HL-60/S4 treated with phorbol 12-myristate 13-acetate at 8.2 ng/mL for 4 days and 3 days (cell line): Measurements from ENCODE around the gene ACTR8.
"Not testable (repeated sequence)": the region's sequence is repeated elsewhere in the genome, so short reads cannot be mapped to it uniquely, and the experiment has no call there.

ENCODE experiments used
- in situ Hi-C: fragments of 300-500 bp; cut with MboI; formaldehyde crosslinking; loops from 2 replicates; pipeline ENCODE4 v1.15.0; 2022; ENCODE audit warnings: low sequenced_read_pairs

Gene ACTR8, protein sequence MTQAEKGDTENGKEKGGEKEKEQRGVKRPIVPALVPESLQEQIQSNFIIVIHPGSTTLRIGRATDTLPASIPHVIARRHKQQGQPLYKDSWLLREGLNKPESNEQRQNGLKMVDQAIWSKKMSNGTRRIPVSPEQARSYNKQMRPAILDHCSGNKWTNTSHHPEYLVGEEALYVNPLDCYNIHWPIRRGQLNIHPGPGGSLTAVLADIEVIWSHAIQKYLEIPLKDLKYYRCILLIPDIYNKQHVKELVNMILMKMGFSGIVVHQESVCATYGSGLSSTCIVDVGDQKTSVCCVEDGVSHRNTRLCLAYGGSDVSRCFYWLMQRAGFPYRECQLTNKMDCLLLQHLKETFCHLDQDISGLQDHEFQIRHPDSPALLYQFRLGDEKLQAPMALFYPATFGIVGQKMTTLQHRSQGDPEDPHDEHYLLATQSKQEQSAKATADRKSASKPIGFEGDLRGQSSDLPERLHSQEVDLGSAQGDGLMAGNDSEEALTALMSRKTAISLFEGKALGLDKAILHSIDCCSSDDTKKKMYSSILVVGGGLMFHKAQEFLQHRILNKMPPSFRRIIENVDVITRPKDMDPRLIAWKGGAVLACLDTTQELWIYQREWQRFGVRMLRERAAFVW

DNA sequence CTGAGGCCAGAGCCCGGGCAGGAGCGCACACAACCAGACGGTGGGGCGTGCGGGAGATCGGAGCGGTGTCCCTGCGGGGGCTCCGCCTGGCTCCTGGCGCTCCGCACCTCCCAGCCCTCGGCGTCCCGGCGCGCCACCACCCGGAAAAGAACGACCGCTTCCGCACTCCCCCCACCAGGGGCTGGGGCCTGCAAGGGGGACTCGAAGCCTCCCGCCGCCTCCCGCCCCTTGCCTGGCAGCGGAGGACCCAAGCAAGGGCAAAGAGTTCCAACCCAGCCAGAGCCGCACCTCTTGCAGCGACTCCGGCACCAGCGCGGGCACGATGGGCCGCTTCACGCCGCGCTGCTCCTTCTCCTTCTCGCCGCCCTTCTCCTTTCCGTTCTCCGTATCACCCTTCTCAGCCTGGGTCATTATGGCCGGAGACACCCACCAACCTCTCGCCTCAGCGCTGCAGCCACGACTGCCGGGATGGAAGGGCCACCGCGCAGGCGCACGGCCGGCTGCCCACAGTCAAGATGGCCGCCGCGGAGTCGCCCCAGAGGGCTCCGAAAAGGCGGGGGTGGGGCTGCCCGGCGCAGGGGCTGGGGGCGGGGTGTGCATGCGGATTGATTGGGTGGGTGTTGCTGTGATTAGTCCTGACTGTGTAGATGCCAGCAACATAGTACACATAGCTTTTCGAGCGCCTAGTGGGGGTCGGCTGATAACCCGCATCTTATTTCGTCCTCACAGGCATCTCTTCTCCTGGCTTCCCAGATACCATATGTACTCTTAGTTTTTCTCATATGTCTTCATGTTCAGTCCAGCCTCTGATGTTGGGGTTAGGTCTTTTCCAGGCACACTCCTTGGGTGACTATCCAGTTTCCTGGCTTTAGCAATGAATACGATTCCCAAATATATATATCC, at the start of gene ACTR8:
Gene ACTR8, minus strand, starts transcription at position 462 of the 903 bp plus-strand sequence. Its CDS starts 51 bp downstream, at position 411.
- in situ Hi-C loops = no loop called here

DNA sequence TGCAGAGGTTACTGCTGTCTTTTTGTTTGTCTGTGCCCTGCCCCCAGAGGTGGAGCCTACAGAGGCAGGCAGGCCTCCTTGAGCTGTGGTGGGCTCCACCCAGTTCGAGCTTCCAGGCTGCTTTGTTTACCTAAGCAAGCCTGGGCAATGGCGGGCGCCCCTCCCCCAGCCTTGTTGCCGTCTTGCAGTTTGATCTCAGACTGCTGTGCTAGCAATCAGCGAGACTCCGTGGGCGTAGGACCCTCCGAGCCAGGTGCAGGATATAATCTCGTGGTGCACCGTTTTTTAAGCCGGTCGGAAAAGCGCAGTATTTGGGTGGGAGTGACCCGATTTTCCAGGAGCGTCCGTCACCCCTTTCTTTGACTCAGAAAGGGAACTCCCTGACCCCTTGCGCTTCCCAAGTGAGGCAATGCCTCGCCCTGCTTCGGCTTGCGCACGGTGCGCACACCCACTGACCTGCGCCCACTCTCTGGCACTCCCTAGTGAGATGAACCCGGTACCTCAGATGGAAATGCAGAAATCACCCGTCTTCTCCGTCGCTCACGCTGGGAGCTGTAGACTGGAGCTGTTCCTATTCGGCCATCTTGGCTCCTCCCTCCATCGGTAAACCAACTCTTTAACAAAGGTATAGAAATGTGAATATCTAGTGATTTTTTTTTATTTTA, 45.4 kb upstream of the ACTR8 start:
- in situ Hi-C loops = not testable (repeated sequence)

DNA sequence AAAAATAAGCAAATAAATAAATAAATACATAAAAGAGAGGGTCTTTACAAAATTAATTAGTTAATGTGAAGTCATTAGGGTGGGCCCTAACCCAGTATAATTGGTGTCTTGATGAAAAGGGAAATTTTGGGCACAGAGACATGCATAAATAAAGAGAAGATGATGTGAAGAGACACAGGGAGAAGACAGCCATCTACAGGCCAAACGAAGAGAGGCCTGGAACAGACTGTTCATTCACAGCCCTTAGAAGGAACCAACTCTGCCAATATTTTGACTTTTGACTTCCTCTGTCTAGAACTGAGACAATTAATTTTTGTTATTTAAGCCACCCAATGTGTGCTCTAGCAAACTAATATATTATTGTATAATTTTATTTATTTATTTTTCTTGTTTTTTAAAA, 39.3 kb upstream of the ACTR8 start:
- in situ Hi-C loops = no loop called here

DNA sequence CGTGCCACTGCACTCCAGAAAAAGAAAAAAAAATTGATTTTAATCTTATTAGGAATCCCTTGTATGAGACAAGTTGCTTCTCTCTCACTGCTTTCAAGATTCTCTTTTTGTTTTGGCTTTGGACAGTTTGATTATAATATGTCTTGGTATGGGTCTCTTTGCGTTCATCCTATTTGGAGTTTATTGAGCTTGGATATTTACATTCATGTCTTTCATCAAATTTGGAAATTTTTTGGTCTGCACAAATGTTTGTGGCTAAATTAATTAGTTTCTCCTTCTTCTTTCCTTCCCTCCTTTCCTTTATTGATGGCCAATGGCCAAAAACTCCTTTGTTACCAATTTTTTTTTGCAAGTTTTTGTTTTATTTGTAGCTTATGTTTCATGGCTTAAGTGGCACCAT, 37.8 kb upstream of the ACTR8 start:
- in situ Hi-C loops = no loop called here

DNA sequence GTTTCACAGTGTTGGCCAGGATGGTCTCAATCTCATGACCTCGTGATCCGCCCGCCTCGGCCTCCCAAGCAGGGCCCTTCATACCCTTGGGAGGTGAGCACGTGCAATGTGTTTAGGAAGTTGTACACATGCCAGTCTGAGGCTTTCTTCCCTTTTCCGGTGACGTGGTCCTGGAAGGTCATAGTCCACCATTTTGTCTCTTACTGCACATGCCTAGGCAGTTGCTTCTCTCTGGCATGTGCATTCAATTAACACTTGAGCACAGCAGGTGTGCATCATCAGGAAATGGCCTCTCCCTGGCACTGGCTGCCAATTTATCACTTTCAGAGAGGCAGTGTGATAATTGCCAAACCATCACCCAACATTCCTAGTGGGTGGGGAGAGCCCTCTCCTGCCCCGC, 31.4 kb upstream of the ACTR8 start:
- in situ Hi-C loops = no loop called here

DNA sequence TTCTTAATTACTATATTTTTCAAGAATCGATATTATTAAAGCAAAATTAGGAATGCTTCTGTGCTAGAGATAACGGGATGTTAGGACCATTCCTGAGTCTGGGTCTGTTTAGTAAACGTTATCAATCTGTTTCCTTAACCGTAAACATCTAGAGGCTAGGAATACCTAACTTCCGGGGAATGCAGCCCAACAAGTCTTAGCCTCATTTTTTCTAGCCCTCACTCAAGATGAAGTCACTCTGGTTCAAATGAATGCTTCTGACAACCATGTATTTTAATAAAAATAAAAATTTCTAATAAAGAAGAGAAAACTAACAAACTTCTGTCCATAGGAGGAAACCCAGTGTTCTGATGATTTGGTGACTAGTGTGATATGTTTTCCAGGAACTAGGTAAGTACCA, 20.8 kb upstream of the ACTR8 start:
- in situ Hi-C loops = no loop called here

DNA sequence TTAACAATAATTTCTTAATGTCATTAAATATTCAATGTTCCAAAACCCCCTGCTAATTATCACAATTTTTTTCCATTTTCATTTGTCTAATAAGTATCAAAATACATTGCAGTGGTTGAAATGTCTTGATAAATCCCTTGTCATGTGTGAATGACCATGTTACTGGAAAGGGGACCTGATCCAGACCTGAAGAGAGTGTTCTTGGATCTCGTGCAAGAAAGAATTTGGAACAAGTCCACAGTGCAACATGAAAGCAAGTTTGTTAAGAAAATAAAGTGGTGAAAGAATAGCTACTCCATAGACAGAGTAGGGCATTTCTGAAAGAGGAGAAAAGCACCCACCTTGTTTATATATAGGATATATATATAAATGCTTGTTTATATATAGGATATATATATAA, 20.1 kb upstream of the ACTR8 start:
- in situ Hi-C loops = no loop called here

DNA sequence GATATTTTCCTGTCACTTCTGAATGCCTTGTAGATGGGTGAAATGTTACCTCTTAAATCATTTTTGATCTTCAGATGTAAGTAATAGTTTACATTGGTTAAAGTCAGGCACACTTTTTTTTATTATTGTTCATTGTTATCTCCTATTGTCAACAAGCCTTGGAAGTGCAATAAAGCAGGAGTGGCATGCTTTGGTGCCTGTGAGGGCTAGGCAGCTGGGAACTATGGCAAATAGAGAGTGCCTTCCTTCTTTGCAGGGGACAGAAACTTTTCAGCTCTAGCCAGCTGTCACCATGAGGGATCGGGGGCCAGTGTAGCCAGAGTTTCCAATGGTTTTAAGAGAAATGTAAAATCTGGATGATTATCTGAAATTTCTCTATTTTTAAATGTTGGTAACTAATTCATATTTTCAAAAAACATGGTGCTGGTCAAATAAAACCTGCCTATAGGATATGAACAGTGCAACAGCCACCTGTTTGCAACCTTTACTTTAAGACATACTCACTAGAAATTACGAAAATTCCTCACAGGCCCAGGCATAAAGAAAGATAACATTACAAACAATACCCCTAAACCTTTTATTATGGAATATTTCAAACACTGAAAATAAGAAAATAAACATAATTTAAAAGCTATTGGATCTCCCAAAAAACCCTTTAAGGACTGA, 18.8 kb upstream of the ACTR8 start:
- in situ Hi-C loops = no loop called here

DNA sequence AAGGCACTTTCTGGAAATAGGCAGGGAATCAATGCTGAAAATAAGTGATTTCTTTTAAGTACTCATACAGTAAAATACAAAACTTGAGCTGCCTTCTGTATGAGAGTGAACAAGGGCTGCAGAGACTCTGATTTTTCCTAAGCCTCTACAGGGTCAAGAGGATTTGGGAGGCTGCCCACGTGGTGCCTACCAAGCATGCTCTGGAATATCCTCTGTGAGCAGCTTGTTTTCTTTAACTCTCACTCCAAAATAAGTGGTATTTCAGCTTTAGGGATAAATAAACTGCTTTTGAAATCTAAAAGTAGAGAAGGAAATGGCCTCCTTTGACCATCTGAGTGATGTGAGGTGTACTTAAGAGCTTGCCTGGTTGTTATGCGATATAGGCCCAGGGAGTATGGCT, 17.8 kb upstream of the ACTR8 start:
- in situ Hi-C loops = no loop called here

DNA sequence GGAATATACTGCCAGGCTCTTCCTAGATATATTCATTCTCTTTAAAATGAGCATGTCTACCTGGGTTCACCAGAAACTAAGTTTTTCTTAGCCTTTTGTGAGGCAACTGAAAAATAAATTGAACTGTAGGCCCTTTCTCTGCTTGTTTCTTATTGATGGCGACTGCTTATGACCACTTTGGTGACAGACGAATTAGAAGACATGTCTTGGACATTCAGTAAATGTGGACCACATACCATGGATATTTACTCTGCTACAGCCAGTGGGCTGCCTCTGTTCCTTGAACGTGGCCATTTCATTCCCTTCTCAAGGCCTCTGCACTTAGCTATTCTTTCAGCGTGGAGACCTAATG, 10.3 kb upstream of the ACTR8 start:
- in situ Hi-C loops = no loop called here

DNA sequence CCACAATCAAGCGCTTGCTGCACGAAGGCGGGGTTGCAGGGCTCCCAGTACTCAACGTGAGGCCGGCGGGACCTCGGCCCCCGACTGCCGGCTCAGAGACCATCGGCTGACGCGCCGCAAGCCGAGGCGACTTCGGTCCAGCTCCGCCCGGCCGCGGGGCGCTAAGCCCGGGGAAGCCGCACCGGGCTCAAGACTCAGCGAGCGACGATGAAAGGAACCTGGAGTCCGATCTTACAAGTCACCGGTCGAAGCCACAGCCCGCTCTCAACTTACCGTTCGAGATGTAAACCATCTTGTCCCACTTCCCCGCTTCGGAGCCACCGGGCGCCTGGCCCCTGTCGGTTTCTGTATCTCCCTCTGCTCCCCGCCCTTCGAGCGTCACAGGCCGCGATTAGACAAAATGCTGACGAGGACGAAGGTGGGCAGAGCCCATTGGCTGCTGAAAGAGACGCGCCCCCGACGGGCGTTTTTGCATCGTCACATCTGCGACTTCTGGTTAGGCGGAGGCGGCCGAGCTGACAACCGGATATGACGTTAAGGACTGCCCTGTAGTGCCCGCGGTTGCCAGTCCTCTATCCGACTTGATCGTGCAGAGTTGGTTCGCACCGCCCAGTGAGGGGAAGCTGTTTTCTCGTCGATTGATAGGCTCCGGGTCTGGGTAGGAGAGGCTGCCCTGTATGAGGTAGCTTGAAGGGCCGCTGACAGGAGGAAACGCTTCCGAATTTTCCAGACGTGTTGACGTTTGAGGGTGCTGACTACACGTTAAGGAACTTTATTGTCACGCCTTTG, 9.7 kb upstream of the ACTR8 start, which contains the start of gene SELENOK:
Gene SELENOK, minus strand, starts transcription at position 363 of the 789 bp plus-strand sequence.
- in situ Hi-C loops = no loop called here

DNA sequence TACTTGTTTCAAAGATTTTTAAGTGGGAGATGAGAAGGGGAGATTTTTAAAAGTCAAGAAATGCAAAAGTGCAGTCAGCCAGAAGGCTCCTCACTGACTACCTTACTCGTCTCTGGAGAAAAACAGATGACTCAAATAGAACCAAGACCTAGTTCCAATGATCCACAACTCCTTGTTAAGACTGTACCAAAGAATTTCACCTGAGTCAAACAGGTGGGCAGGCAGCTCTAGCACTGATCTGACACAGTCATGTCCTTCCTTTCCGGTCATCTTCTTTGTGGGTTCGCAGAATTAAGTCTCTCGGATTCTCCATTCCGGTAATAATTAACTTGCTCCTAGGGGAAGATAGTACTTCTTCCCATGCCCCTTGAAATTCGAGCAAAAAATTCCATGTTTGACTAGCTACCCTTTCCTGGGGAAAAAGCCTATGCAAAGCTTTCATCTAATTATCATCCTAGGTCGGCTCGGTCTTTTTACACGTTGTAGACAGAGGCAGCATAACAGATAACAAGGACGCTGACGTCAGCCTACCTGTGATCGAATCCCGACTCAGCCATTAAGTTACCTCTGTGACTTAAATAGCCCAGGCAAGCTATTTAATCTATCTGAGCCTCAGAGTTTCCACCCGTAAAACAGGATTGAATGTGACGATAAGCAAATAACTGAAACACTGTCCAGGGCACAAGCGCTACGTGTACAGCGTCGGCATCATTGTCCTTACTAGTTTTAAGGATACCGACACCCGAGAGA, 8.9 kb upstream of the ACTR8 start:
- in situ Hi-C loops = no loop called here

DNA sequence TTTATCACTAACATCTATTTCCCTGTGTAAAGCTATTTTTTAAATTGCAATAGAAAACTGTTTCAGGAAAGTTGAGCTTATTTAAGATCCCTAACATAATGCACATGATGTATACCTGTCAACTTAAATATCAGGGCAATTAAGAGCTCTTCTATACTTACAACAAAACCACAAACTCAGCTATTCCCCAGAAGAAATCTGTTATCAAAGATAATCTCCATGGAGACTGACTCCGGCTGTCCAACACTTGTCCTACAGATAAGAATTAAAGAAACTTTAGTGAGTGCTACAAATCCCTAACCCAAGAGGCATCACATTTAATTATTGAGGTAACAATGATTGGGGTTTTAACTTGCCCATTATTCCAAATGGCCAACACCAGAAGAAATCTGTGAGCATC, 6.3 kb upstream of the ACTR8 start:
- in situ Hi-C loops = no loop called here

DNA sequence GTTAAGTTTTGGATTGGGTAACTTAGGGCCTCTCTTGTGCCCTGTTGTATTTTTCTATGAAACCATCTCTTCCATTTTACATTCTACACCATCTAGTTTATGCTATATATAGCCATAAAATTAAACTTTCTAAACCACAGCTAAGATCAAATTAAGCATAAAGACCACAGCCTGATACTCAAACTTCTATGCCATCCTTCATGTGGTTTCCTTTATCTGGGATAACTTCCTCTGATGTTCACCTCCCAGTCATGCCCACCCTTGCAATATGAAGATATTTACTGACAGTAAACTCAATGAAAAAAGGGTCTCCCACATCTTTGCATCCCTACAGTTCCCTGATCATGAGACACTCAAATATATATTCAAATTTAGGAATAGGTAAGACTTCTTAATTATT, 5.5 kb upstream of the ACTR8 start:
- in situ Hi-C loops = no loop called here

DNA sequence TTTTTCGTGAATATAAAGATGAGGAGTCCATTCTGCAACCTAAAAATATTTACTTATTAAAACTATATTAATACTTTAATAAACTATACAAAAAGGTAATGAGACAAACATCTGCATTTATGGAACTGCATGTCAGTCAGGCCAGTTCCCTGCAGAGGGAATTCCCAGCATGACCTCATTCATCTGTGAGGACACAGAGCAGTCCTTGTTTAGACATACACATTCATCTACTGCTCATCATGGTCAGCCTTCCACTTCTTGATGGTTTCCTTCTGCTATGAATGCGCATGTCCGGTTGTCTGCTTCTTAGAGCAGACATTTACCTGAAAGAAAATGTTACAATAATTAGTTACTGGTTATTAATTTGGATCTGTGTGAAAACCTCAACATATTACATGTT, 3.3 kb upstream of the ACTR8 start:
- in situ Hi-C loops = no loop called here

DNA sequence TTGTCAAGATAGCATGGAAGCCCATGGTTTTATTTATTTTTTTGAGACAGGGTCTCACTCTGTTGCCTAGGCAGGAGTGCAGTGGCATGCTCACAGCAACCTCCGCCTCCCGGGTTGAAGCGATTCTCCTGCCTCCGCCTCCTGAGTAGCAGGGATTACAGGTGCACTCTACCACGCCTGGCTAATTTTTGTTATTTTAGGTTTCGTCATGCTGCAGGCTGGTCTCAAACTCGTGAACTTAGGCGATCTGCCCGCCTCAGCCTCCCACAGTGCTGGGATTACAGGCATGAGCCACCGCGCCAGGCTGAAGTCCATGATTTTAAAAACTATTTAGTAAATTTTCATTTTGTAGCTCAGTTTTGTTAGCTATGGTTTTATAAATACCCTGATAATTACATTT, 2.7 kb upstream of the ACTR8 start:
- in situ Hi-C loops = no loop called here

DNA sequence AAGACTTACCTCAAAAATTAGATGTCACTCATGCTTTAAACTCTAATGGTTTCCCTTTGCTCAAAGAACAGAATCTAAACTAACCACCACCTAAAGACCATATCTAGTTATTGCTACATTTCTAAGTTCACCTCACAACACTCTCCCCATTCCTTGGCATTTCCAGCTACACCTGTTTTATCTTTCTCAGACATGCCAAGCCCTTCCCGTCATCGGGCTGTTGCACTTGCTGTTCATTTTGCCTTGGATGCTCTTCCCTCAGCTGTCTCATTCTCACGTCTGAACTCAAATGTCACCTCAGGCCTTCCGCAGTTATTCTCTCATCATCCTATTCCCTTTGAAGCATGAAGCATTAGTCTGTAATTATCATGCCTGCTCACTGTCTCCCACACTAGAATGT, 1.1 kb upstream of the ACTR8 start:
- in situ Hi-C loops = no loop called here

DNA sequence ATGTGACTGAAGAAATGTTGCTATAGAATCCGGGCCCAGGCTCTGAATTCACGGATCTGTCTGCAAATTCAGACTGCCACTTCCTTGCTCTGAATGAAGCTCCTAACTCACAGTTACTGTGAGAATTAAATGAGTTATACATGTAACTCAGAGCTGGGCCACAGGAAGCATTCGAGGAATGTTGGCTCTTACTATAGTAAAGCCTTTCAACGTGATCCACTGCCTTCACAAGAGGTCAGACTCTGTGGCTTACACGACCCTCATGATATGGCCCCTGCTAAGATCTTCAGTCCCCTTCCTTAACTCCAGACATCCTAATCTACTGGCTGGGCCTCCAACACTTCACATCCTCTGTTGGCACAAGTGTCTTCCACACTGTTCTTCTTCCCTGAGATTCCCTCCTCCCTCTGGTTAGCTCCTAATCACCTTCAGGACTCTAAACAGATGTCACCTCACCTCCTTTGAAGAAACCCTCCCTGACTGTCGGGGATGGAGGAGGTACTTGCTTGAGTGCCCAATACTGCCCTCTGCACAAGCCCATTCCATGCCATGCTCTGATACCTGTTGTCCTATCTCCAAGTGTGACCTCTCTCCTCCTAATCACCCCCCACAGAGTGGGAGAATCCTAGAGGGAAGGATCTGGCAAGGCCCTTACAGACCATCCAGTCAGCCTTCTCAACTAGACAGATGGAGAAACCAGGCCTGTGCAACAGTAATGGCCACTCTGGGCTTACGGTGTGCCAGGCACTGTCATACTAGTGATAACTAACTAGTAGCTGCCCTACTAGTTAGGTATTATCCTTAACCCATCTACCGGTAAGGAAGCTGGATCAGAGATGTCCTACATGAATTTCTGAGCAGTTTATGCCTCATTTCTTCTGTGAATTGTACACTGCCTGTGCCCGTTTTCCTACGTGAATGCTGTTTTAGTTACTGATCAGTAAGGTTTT, 1.3 kb downstream of the ACTR8 start:
- in situ Hi-C loops = no loop called here
